HG03457 (cell line): ENCODE measurements around the gene CELF5.
"Not testable (repeated sequence)": the region's sequence is repeated elsewhere in the genome, so short reads cannot be mapped to it uniquely, and the experiment has no call there.

Experiments used
- ATAC-seq: cut with Tn5 transposase; IDR thresholded peaks from one replicate; pipeline ENCODE4 v1.9.1; 2021; ENCODE audit warnings: moderate number of reproducible peaks; ENCODE audit not compliant: unreplicated experiment

Gene CELF5

DNA sequence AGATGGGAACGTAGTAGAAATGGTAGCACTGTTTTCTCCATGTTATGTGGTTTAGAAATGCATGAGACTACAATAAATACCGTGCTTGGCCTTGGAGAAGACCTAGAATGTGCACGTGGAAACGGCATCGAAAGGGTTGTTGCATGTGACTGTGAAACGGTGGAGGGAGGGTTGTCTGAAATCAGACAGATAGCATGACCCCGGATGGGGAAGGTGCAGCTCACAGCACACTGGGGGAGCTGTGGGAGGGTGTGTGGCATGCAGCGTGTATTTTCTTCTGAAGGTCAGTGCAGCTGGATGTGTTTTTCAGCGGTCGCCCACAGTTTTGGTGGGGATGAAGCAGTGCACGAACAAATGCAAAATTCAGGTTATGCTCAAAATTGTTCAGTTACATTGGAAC, 63.4 kb downstream of the CELF5 start:
- ATAC-seq, result no peak

DNA sequence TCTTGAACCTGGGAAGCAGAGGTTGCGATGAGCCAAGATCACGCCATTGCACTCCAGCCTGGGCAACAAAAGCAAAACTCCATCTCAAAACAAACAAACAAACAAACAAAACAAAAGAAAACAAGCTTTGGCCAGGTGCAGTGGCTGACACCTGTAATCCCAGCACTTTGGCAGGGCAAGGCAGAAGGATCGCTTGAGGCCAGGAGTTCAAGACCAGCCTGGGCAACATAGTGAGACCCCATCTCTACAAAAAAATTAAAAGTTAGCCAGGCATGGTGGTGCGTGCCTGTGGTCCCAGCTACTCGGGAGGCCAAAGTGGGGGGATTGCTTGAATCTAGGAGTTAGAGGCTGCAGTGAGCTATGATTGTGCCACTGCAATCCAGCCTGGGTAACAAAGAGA, 64.0 kb downstream of the CELF5 start:
- not testable (repeated sequence) for ATAC-seq

DNA sequence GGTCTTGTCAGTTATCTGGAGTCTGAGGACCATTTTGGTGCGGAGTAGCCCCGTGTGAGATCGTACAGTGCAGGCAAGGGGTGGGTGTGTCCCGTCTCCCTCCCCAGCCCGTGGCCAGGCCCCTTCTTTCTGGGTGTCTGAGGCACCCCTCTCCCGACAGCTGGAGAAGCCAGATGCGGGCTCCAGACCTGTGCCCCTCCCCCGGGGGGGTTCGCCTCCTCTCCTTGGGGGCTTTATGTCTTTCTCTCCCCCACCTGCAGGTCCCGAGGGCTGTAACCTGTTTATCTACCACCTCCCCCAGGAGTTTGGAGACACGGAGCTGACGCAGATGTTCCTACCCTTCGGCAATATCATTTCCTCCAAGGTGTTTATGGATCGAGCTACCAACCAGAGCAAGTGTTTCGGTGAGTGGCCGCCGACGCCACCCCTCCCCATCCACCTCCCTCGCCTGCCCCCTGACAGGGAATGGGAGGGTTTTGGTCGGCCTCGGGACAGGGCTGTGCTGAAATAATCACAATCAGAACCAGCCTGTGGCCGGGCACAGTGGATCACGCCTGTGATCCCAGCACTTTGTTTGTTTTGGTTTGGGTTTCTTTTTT, 65.6 kb downstream of the CELF5 start:
- ATAC-seq, result no peak

DNA sequence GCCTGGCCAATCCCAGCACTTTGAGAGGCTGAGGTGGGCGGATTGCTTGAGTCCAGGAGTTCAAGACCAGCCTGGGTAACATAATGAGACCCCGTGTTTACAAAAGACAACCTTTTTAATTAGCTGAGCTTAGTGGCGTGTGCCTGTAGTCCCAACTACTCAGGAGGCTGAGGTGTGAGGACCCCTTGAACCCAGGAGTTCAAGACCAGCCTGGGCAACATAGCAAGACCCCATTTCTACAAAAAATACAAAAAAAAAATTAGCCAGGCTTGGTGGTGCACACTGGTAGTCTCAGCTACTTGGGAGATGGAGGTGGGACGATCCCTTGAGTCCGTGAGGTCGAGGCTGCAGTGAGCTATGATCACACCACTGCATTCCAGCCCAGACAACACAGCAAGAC, 66.4 kb downstream of the CELF5 start:
- ATAC-seq, result not testable (repeated sequence)

DNA sequence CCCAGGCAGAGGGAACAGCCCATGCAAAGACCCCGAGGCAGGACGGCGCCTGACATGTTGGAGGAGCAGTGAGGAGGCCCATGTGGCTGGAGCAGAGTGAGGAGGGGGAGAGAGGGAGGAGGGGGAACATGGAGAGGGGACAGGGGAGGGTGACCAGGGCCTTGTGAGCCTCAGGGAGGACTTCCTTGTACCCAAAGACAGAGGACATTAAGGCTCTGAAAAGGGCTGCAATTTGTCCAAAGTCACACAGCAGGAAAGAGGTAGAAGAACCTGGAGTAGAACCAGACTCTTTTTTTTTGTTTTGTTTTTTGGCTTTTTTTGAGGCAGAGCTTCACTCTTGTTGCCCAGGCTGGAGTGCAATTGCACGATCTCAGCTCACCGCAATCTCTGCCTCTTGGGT, 67.2 kb downstream of the CELF5 start:
- ATAC-seq, result no peak

DNA sequence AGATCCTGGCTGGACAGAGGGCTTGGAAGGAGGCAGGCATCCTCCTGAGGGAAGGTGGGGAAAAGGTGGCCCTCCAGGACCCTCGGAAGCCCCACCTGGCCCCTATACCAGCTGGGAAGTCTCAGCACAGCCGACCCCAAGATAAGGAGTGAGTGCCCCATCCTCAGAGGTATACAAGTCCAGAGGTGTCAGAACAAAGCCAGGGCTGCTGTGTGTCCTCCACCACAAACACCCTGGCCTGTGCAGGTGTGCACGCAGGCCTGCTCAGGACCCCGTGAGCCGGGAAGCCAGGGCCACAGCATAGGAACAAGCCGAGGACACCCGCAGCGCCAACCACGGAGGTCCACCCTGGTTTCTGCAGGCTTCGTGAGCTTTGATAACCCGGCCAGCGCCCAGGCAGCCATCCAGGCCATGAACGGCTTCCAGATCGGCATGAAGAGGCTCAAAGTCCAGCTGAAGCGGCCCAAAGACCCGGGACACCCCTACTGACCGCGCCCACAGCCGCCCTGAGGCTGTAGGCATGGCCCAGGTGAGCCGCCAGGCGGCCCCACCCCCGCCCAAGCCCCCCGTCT, 68.6 kb downstream of the CELF5 start:
- ATAC-seq, result no peak

DNA sequence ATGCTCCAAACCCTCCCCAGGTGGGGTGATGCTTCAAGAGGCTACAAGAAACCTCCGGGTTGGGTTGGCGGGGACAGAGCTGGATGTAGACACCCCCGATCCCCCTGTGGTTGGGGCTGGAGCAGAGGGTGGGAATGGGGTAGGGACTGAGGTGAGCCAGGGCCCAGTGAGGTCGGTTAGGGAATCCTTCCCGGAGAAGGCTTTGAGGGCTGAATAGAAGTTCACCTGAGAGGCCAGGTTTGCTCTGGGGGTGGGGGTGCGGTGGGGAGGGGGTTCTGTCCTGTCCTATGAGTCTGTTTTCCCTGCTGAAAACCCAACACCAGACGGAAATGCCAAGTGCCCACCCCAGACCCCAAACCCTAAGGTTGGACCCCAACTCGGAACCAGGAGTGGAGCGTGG, 69.1 kb downstream of the CELF5 start:
- no peak for ATAC-seq

DNA sequence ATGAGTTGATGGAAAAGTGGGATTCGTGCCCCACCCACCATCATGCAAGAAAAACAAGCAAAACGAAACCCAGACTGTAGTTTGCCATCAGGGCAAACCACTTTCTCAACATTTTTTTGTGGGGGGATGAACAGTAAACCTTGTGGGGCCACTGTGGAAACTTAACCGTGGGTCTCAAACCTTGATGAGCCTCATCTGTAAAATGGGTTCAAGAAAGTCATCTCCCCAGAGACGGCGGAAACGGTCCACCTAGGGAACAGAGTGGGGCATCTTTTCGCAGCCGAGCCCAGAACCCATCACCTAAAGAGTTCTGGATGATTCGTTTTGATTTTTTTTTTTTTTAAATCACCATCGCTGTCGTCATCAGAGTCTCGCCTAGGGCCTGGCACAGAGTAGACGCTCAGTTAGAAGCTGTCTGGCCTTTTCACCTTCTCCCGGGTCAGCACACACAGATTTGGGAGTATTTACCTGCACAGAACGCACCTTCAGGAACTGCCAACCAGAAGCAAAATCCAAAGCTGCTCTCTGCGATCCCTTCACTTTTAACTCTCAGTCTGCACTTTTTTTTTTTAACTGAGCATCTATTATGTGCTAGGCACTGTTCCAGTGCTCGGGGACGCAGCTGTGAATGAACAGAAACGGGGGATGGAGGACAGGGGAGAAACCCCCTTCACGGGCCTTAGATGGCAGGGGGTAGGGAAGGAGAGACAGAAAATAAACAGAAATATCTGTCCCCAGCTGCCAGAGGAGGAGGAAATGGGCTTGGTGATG, 69.8 kb downstream of the CELF5 start:
- ATAC-seq, result no peak

DNA sequence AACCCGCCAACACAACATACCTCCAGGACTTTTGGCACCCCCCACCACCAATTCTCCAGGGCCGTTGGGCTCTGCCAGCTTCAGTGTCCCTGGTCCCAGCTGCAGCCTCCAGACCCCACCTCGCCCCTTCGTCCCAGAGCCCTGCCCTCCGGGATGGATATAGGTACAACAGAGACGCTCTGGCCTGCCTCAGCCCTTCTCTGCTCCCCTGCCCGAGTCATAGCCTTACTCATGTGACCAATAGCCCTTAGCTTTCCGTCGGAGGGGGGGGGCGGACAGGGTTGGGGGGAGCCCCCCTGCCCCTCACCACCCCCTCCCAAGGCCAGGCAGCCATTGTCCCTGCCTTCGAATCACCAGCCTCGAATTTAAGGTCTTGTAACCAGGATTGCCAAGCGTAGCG, 71.1 kb downstream of the CELF5 start:
- no peak for ATAC-seq

DNA sequence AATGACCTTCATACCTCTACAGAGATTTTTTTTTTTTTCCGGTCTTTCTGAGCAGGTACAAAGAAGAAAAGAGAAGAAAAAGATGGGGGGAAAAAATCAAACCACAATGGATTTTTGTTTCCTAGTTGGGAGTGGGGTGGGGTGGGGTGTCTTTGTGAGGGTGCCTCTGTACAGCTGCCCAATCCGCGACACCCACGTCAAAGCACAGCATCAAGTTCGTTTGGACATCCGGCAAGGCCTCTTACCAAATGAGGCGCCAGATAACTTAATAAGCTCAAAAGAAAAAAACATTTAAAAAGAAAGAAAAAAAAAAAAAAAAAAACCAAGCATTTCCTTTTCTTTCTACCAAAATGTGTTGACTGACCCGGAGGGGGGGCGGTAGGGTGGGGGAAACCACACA, 71.6 kb downstream of the CELF5 start:
- ATAC-seq, result no peak

DNA sequence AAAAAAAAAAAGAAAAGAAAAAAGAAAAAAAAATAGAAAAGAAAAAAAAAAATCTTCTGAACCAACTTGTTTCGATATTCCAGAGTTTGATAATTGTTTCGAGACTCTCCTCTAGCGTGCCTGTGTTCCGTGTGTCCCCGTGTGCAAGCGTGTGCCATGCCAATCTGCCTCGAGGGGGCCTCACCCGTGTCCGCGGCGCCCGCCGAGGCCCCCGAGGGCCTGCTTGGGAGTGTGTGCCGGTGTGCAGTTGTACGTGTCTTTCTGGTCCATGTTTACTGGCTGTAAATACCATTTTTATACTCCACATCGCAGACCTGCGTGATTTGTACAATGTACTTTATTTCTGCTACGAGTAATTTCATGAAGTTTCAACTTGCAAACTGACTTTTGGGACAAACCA, 72.0 kb downstream of the CELF5 start:
- ATAC-seq, result no peak

DNA sequence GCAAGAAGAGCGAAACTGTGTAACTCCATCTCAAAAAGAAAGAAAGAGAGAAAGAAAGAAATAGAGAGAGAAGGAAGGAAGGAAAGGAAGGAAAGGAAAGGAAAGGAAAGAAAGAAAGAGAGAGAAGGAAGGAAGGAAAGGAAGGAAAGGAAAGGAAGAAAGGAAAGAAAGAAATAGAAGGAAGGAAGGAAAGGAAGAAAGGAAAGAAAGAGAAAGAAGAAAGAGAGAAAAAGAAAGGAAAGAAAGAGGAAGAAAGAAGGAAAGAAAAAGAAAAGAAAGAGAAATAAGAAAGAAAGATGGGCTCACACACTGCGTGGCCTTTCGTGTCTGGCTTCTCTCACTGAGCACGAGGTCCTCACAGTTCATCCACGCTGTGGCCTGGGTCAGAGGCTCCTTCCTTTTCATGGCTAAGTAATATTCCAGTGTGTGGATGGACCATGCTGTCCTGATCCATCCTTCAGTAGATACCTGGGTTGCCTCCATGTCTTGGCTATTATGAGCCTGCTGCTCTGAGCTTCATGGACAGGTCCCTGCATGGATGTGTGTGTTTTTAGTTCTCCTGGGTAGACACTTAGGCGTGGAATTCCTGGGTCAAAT, 74.5 kb downstream of the CELF5 start:
- no peak for ATAC-seq

DNA sequence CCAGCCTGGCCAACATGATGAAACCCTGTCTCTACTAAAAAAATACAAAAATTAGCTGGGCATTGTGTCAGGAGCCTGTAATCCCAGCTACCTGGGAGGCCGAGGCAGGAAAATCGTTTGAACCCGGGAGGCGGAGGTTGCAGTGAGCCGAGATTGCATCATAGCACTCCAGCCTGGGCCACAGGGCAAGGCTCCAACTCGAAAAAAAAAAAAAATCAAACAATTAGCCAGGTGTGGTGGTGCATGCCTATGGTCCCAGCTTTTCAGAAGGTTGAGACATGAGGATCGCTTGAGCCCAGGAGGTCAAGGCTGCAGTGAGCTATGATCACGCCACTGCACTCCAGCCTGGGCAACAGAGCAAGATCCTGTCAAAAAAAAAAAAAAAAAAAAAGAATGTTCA, 76.1 kb downstream of the CELF5 start:
- ATAC-seq, result not testable (repeated sequence)

DNA sequence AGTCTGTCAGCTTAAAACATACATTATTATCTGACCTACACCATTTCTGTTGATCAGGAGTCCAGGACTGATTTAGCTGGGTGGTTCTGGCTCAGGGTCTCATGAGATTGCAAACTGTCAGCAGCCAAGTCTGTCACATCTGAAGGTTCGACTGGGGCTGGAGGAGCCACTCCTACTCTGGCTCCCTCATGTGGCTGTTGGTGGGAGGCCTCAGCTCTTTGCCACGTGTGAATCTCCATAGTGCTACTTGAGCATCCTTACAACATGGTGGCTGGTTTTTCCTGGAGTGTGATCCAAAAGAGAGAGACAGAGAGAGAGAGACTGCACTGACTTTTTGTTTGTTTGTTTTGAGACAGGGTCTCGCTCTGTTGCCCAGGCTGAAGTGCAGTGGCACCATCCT, 78.3 kb downstream of the CELF5 start:
- no peak for ATAC-seq

DNA sequence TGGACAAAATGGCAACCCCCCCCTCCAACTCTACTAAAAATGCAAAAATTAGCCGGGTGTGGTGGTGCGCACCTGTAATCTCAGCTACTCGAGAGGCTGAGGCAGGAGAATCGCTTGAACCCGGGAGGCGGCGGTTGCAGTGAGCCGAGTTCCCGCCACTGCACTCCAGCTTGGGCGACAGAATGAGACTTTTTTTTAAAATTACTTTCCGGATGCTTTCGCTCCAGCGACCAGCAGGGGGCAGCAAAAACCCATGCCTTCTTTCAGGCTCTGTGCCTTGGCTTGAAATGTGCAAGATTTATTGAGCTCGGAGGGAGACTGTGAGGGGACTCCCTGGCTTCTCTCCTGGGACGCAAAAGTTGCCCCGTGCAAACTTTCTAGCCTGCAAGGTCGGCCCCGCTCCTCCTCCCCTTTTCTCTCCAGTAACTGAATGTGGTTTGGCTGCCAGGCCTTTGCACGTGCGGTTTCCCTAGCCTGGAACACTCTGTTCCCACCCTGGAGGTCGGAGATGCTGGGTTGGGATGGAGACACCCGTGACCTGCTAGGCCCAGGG, 80.5 kb downstream of the CELF5 start:
- no peak for ATAC-seq

DNA sequence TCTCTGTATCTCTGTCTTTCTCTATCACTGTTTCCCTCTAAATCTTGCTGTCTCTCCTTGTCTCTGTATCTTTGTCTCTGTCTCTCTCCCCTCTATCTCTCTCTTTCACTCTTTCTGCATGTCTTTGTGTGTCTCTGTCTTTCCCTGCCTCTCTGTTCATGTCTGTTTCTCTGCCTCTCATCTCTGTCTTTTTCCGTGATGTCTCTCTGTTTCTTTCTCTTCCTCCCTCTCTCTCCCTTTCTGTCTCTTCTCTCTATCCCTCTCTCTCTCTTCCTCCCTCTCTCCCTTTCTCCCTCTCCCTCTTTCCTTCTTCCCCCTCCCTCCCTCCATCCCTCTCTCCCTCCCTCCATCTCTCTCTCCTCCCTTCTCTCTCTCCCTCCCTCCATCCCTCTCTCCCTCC, 85.3 kb downstream of the CELF5 start:
- no peak for ATAC-seq

DNA sequence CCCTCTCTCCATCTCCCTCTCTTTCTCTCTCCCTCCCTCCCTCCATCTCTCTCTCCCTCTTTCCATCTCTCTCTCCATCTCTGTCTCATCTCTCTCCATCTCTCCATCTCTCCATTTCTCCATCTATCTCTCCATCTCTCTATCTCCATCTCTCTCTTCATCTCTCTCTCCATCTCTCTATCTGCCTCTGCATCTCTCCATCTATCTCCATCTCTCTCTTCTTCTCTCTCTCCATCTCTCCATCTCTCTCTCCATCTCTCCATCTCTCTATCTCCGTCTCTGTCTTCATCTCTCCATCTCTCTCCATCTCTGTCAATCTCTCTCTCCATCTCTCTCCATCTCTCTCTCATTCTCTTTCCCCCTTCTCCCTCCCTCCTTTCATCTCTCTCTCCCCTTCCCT, 85.8 kb downstream of the CELF5 start:
- no peak for ATAC-seq

DNA sequence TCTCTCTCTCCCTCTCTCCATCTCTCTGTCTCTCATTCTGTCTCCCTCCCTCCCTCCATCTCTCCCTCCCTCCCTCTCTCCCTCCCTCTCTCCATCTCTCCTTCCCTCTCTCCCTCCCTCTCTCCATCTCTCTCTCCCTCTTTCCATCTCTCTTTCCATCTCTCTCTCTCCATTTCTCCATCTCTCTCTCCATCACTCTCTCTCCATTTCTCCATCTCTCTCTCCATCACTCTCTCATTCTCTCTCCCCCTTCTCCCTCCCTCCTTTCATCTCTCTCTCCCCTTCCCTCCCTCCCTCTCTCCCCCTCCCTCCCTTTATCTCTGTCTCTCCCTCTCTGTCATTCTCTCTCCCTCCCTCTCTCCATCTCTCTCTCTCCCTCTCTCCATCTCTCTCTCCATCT, 86.2 kb downstream of the CELF5 start:
- no peak for ATAC-seq

DNA sequence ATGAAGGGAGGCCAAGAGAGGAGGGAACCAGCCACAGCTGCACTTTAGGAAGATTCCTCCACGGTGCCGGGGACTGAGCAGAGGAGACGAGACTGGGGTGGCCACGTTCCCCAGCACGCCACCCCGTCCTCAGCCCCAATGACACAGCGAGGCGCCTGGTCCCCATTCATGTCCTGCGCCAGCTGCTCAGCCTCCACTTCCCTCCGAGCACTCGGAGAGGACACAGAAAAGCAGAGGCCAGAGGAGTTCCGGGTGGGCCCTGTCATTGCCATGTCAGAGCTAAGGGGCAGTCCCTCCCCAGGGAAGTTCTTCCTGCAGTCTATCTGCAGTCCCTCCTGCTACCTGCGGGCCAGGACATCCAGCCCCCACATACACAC, 88.7 kb downstream of the CELF5 start:
- ATAC-seq, result no peak

DNA sequence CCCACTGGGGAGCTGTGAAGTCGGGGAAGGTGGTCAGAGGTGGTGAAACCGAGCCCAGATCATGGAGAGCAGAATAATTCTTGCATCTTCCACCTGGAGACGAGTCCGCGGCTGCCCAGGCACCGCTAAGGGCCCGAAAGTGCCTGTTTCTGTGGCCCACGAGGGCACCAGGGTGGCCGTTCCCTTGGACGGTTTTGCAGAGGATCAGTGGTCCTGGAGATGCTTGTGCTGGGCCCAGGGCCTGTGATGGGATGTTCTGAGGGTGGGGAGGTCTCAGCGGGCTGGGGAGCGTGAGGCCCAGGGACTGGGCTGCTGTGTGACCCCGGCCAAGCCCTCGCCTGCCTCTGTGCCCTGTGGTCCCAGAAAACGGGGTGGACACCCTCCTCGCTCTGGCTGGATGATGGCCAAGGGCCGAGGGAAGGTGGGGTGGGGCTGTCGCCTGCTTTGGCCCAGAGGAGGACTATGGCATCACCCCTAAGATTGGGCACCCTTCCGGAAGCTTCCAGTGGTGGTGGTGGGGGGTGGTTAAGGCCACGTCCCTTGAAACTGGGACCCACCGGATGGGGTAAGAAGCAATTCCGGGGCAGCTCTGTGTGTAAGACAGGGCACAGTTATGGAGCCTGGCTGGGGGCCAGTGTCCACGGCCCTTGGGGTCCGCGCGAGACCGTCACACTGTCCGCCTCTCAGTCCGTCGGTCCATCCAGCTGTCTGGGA, 90.7 kb downstream of the CELF5 start:
- no peak for ATAC-seq

DNA sequence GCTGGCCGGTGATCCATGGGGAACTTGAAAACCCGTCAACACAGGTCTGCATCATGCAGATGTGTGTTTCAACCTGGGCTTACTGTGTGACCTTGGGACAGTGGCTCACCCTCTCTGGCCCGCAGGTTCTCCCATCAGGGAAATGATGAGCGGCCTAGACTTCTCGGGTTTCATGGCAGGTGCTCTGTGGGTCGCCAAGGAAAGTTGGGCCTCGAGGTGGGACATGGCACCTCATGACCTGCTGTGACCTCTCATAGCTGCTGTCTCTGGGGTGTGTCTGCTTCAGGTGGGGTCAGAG, 91.2 kb downstream of the CELF5 start:
- ATAC-seq, result no peak
